GM23338 (cell line): ENCODE data around the gene MERTK.

Experiments used
- CREB1 ChIP-seq: fragments of 250-450 bp; sonication (Bioruptor Pico); IDR thresholded peaks from 2 replicates; pipeline ENCODE4 v1.5.0; 2020; ENCODE audit warnings: low read depth, mild to moderate bottlenecking, moderate library complexity
- EZH2 ChIP-seq: fragments of 200-600 bp; sonication (generic); IDR thresholded peaks from one replicate; pipeline ENCODE4 v1.8.0; 2017; ENCODE audit warnings: antibody characterized with exemption, mild to moderate bottlenecking, low read depth; ENCODE audit not compliant: unreplicated experiment
- EZH2phosphoT487 ChIP-seq: fragments of 200-600 bp; sonication (generic); IDR thresholded peaks from one replicate; pipeline ENCODE4 v1.8.1; 2018; ENCODE audit warnings: antibody characterized with exemption; ENCODE audit not compliant: unreplicated experiment
- JUNB ChIP-seq: IDR thresholded peaks from one replicate; pipeline ENCODE4 v1.6.1; 2016; ENCODE audit warnings: antibody characterized with exemption; ENCODE audit not compliant: unreplicated experiment
- NANOG ChIP-seq: IDR thresholded peaks from 2 replicates; pipeline ENCODE4 v1.6.1; 2016; ENCODE audit warnings: antibody characterized with exemption, borderline replicate concordance
- POLR2AphosphoS5 ChIP-seq: IDR thresholded peaks from 2 replicates; pipeline ENCODE4 v1.6.1; 2016; ENCODE audit warnings: antibody characterized with exemption, low read depth
- REST ChIP-seq: IDR thresholded peaks from one replicate; pipeline ENCODE4 v1.6.1; 2018; ENCODE audit warnings: antibody characterized with exemption; ENCODE audit not compliant: unreplicated experiment
- STAT1 ChIP-seq: IDR thresholded peaks from one replicate; pipeline ENCODE4 v1.6.1; 2016; ENCODE audit warnings: antibody characterized with exemption; ENCODE audit not compliant: unreplicated experiment
- ZNF331 ChIP-seq: fragments of 250-450 bp; sonication (Bioruptor Pico); IDR thresholded peaks from 2 replicates; pipeline ENCODE4 v1.5.0; 2020; ENCODE audit warnings: low read depth, mild to moderate bottlenecking, moderate library complexity
- TF ChIP-seq, protein P1 (sequence below), 2 experiments: fragments of 200-600 bp in 1 of 2; sonication (generic) in 1 of 2; conservative IDR thresholded peaks; 2 replicates each; pipeline versions ENCODE4 v1.5.1 to v1.6.1; 2016 to 2017; ENCODE audit warnings: antibody characterized with exemption in 2 of 2, low read depth in 2 of 2, mild to moderate bottlenecking in 2 of 2, moderate library complexity in 1 of 2
- TF ChIP-seq, protein P2 (sequence below): IDR thresholded peaks from 2 replicates; pipeline ENCODE4 v1.6.1; 2016; ENCODE audit warnings: antibody characterized with exemption

GRCh38 chr2:111918383-111918806 is 20.0 kb downstream of the MERTK start:
- TF ChIP-seq, protein P1, sequence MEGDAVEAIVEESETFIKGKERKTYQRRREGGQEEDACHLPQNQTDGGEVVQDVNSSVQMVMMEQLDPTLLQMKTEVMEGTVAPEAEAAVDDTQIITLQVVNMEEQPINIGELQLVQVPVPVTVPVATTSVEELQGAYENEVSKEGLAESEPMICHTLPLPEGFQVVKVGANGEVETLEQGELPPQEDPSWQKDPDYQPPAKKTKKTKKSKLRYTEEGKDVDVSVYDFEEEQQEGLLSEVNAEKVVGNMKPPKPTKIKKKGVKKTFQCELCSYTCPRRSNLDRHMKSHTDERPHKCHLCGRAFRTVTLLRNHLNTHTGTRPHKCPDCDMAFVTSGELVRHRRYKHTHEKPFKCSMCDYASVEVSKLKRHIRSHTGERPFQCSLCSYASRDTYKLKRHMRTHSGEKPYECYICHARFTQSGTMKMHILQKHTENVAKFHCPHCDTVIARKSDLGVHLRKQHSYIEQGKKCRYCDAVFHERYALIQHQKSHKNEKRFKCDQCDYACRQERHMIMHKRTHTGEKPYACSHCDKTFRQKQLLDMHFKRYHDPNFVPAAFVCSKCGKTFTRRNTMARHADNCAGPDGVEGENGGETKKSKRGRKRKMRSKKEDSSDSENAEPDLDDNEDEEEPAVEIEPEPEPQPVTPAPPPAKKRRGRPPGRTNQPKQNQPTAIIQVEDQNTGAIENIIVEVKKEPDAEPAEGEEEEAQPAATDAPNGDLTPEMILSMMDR (conservative IDR thresholded peaks at IDR 0.05; ENCODE audit: low read depth in 2 of 2), result no peak
- TF ChIP-seq POLR2AphosphoS5, result no peak
- no peak for TF ChIP-seq REST
- TF ChIP-seq NANOG, result no peak
- no peak for TF ChIP-seq EZH2phosphoT487
- TF ChIP-seq CREB1 (CRISPR knock-in tag), result no peak
- TF ChIP-seq, protein P2, sequence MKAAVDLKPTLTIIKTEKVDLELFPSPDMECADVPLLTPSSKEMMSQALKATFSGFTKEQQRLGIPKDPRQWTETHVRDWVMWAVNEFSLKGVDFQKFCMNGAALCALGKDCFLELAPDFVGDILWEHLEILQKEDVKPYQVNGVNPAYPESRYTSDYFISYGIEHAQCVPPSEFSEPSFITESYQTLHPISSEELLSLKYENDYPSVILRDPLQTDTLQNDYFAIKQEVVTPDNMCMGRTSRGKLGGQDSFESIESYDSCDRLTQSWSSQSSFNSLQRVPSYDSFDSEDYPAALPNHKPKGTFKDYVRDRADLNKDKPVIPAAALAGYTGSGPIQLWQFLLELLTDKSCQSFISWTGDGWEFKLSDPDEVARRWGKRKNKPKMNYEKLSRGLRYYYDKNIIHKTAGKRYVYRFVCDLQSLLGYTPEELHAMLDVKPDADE, result no peak
- no peak for TF ChIP-seq EZH2
- TF ChIP-seq JUNB, result no peak
- no peak for TF ChIP-seq ZNF331
- TF ChIP-seq STAT1, result no peak
